NCI-H748 (cell line): ENCODE measurements around the gene CAMTA1.
A peak's percentile ranks its signal among the peaks of the same experiment; 100 is the strongest.
"Not testable (repeated sequence)": the region's sequence is repeated elsewhere in the genome, so short reads cannot be mapped to it uniquely, and the experiment has no call there.

Experiments used
- DNase-seq: peaks from one replicate; lab custom pipeline; 2025; ENCODE audit not compliant: unreplicated experiment; lab: John Stamatoyannopoulos, UW

CAMTA1 gene

GRCh38 chr1:7322912-7323311 is 537.7 kb downstream of the CAMTA1 start:
- no peak for DNase-seq

GRCh38 chr1:7325254-7325653 is 540.0 kb downstream of the CAMTA1 start:
- no peak for DNase-seq

DNA sequence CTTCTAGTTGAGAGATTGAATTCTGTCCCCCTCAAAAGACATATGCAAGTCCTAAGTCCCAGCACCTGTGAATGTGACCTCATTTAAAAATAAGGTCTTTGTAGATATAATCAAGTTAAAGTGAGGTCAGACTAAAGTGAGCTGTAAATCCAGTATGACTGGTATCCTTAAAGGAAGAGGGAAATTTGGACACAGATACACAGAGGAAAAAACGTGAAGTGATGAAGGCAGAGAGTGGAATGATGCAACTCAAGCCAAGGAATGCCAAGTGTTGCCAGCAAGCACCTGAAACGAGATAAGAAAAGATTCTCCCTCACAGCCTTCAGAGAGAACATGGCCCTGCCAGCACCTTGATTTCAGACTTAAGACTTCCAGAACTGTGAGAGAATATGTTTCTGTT is 541.1 kb downstream of the CAMTA1 start:
- DNase-seq: no peak

DNA sequence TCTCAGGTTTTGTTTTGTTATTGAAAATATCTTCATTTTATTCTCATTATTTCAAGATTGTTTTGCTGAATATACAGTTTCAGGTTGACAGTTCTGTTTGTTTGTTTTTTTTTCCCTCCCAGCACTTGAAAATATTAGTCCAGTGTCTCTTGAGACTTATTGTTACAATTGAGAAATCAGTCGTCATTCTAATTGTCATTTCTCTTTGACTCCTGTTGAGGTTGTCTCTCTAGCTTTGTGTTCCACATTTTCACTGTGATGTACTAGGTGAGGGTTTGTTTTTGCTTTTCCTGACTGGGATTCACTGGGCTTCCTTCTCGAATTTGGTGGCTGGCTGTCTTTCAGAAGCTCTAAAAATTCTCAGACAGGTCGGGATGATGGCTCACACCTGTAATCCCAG is 542.6 kb downstream of the CAMTA1 start:
- no peak for DNase-seq

- no peak for DNase-seq
These were observed 544.8 kb downstream of the CAMTA1 start for GRCh38 chr1:7329868-7330615.

DNA sequence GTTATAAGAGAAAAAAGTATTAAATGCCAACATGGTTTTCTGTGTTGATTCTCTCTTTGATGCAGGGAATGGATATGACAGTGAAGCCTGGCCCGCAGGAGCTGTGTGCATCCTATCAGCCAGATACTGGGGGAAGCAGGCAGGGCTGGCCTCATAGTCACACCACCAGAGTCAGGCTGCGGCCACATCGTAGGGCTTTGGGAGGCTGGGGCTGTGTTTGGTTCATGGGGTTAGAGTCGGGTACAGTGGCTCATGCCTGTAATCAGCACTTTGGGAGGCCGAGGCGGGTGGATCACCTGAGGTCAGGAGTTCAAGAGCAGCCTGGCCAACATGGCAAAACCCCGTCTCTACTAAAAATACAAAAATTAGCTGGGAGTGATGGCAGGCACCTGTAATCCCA is 545.5 kb downstream of the CAMTA1 start:
- not testable (repeated sequence) for DNase-seq

GRCh38 chr1:7331926-7332535 is 546.8 kb downstream of the CAMTA1 start:
- no peak for DNase-seq

GRCh38 chr1:7333094-7333493 is 547.8 kb downstream of the CAMTA1 start:
- DNase-seq: no peak

DNA sequence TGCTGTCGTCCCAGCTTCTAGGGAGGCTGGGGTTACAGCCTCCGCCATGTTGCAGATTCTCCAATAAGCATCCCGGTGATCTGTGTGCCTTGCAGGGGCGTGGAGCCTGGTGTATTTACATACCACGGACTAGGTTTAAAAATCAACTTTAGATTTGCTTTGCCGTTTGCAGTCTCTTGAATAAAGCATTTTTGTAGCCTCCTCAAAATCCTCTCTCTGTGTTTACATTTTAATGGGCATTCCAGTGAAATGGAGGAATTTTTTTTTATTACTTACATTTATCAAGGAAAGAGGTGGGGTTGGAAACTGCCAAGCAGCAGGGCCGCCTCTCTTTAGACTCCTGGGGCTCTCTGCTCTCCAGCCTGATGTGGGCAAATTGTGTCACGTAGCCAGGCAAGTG is 548.4 kb downstream of the CAMTA1 start:
- DNase-seq: no peak

DNA sequence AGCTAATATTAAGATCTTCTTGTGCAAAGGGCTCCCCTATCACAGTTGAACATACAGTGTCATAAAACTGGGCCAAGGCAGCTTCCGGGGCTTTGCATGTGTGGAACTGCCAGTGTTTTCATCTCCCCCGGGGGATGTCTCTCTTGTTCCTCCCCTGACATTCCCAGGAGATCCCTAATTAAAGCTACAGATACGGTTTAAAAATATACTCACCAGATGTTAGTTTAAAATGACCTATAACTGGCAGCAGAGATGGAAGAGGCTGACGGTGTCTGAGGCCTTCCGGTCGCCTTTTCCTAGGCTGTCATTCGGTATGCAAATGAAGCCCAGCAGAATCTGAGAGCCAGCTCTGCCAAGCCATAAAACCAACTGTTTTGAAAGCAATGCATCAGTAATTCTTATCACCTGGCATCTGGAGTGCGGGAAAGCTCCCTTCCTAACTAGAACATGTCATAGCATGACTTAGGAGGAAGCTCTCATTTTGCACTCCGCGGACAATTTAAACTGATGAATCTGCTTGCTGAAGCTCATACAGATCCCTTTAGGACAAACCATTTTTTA is 549.3 kb downstream of the CAMTA1 start:
- peak; percentile 68 for DNase-seq

- peak; percentile 46 for DNase-seq
These were observed 550.1 kb downstream of the CAMTA1 start for GRCh38 chr1:7335224-7335879.

DNA sequence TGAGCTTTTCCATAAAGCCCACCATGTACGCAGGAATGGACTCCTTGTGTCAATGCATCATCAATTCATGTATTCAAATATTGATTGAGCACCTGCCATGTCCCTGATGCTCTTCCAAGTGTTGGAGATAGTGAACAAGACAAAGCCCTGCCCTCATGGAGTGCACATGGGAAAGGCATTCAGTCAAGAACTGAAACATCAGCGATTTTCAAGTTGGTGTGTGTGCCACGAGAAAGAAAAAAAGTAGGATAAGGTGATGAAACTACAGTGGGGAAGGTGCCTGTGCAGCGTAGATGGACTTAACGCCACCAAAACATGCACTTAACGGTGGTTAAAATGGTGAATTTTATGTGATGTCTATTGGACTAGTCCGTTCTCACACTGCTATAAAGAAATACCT is 553.2 kb downstream of the CAMTA1 start:
- DNase-seq: no peak

- DNase-seq: no peak
These were observed 553.8 kb downstream of the CAMTA1 start for GRCh38 chr1:7339014-7339413.

DNA sequence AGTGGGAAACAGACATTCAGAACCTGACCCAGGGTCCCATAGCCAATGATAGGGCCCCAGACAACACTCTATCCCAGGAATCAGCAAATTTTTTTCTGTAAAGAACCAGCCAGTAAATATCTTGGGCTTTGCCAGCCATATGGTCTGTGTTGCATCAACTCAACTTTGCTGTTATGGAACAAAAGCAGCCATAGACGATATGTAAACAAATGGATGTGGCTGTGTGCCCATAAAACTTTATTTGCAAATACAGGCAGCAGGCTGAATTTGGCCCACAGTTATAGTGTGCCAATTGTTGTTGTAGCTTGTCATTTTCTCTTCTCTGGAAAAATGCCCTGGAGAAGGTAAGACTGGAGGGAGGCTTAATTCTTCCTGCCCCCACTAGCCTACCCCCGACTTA is 554.7 kb downstream of the CAMTA1 start:
- DNase-seq: peak; percentile 38

GRCh38 chr1:7341145-7341905 is 556.1 kb downstream of the CAMTA1 start:
- peak; percentile 61 for DNase-seq

GRCh38 chr1:7343882-7344281 is 558.6 kb downstream of the CAMTA1 start:
- no peak for DNase-seq

DNA sequence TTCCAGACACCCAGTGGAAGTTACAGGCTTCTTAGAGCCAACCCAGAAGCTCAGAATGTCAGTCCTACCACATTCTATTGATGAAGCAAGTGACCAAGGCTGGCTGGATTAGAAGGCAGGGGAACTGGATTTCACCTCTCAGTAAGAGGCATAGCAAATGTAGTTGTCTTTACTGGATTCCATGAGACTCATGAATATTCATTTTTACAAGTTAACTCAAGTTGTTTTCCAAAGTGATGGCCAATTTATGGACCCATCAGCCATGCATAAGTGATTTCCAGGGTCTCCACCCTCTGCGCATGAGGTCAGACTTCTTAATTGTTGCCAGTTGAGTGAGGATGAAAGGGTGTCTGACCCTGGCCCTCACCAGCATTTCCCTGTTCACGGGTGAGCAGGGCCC is 559.0 kb downstream of the CAMTA1 start:
- no peak for DNase-seq

DNA sequence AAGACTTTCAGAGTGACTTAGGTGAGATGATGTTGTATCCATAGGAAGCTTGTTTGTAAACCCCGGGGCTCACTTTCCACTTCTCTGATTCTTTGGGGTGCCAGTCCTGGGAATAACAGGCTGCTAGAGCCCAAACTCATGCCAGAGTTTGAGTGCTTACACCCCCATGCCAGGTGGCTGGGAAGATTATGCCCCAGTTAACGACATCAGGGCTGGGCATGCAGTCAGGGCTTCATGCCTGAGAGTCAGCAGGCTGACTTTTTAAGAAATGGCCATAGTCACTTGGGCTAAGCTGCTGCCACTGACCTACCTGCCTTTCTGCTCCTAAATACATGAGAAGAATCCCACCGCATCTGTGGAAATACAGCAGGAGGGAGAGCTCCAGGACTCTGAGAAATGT is 560.3 kb downstream of the CAMTA1 start:
- no peak for DNase-seq

GRCh38 chr1:7346070-7346596 is 560.9 kb downstream of the CAMTA1 start:
- DNase-seq: no peak

GRCh38 chr1:7346600-7347570 is 561.6 kb downstream of the CAMTA1 start:
- DNase-seq: no peak
